CD4-positive, alpha-beta memory T cell (primary cell): ENCODE data around the gene TMEM163. TPM values are rescaled to one million over a fixed set of nuclear protein-coding genes. Genes with fewer than 3 reads are reported as not detected.
A peak's percentile ranks its signal among the peaks of the same experiment; 100 is the strongest.

Experiments
- CTCF ChIA-PET: fragments of 350-600 bp; sonication (Branson Sonifier 250); formaldehyde crosslinking; loops from one replicate; lab custom pipeline; 2021; ENCODE audit warnings: inconsistent platforms; ENCODE audit not compliant: partially characterized antibody; lab: Charles Lee
- POLR2A ChIA-PET: fragments of 350-600 bp; sonication (Branson Sonifier 250); formaldehyde crosslinking; loops from one replicate; lab custom pipeline; 2021; ENCODE audit not compliant: partially characterized antibody; lab: Charles Lee
- DNase-seq, 5 donors: peaks; one replicate each; pipeline versions ENCODE4 v3.0.0 to v3.0.0-alpha.2; 2020 to 2022; ENCODE audit warnings: mixed read lengths in 1 of 5
- H3K27ac ChIP-seq: one replicate; pipeline ENCODE4 v1.7.0; 2013; ENCODE audit warnings: low read depth, low read length
- H3K27me3 ChIP-seq: 2 replicates; pipeline ENCODE4 v1.7.0; 2013; ENCODE audit warnings: mild to moderate bottlenecking, low read length, moderate library complexity; ENCODE audit not compliant: insufficient read depth
- H3K36me3 ChIP-seq: 2 replicates; pipeline ENCODE4 v1.7.0; 2013; ENCODE audit warnings: mild to moderate bottlenecking, low read length, moderate library complexity; ENCODE audit not compliant: insufficient read depth
- H3K4me1 ChIP-seq: 2 replicates; pipeline ENCODE4 v1.7.0; 2013; ENCODE audit warnings: mild to moderate bottlenecking, low read length, moderate library complexity; ENCODE audit not compliant: insufficient read depth
- H3K4me3 ChIP-seq, 2 donors: one replicate each; pipeline ENCODE4 v1.7.0; 2013; ENCODE audit warnings: low read length in 2 of 2, mild to moderate bottlenecking in 1 of 2
- H3K9me3 ChIP-seq, 2 donors: one replicate each; pipeline ENCODE4 v1.7.0; 2013; ENCODE audit warnings: low read length in 2 of 2, control low read depth in 1 of 2; ENCODE audit not compliant: control insufficient read depth in 1 of 2
- H3K27ac Mint-ChIP-seq, 7 donors: one replicate each; pipeline ENCODE4 v1.8.0; 2020 to 2021; ENCODE audit warnings: mixed read lengths in 7 of 7, mild to moderate bottlenecking in 6 of 7, inconsistent platforms in 3 of 7, moderate library complexity in 3 of 7
- H3K27me3 Mint-ChIP-seq, 2 donors: one replicate each; pipeline ENCODE4 v1.8.0; 2020 to 2021; ENCODE audit warnings: mixed read lengths in 2 of 2
- H3K36me3 Mint-ChIP-seq, 2 donors: one replicate each; pipeline ENCODE4 v1.8.0; 2020 to 2021; ENCODE audit warnings: mixed read lengths in 2 of 2, inconsistent platforms in 1 of 2, mild to moderate bottlenecking in 1 of 2
- H3K4me1 Mint-ChIP-seq, 4 donors: one replicate each; pipeline ENCODE4 v1.8.0; 2020 to 2021; ENCODE audit warnings: mixed read lengths in 4 of 4, mild to moderate bottlenecking in 1 of 4
- H3K4me3 Mint-ChIP-seq, 8 donors: one replicate each; pipeline ENCODE4 v1.8.0; 2020 to 2021; ENCODE audit warnings: mixed read lengths in 8 of 8, mild to moderate bottlenecking in 7 of 8, moderate library complexity in 6 of 8, inconsistent platforms in 3 of 8
- H3K9me3 Mint-ChIP-seq, 8 donors: one replicate each; pipeline ENCODE4 v1.8.0; 2020 to 2021; ENCODE audit warnings: mixed read lengths in 8 of 8, mild to moderate bottlenecking in 5 of 8, inconsistent platforms in 3 of 8, moderate library complexity in 1 of 8
- intact Hi-C: fragments of 100-400 bp; cut with micrococcal nuclease; formaldehyde crosslinking; loops from one replicate; pipeline ENCODE4 v1.15.1; 2023
- polyA plus RNA-seq, 2 donors: library from polyadenylated mRNA; unstranded; fragments of 300-500 nt; fragmentation: Illumina TruSeq; gene quantifications; one replicate each; pipeline ENCODE4 v1.2.3, GENCODE V29; 2021
- total RNA-seq, 2 experiments: library from RNA; stranded (reverse); gene quantifications; one replicate each; pipeline ENCODE4 v1.2.3, GENCODE V29; 2021

Gene TMEM163
- total and polyA plus RNA-seq, 4 experiments from 2014 or later, result 0.47 TPM; not detected in 3

- no peak overlapping the region for H3K27ac Mint-ChIP-seq
- H3K9me3 Mint-ChIP-seq, result peaks cover 6 to 40% (median 31%) of the 10 kb centered on the region in 8 donors
- no peak overlapping the region for H3K4me3 Mint-ChIP-seq
- POLR2A ChIA-PET, result no interaction called here
- no peaks in the 10 kb centered on the region for H3K27me3 ChIP-seq
- no peaks in the 10 kb centered on the region for H3K4me1 ChIP-seq
- CTCF ChIA-PET, result no interaction called here
- DNase-seq, result no peak
- H3K4me1 Mint-ChIP-seq, result peaks cover 0 to 5% (median 2%) of the 10 kb centered on the region in 4 donors
- H3K36me3 ChIP-seq, result no peaks in the 10 kb centered on the region
- no peak overlapping the region for H3K4me3 ChIP-seq
- H3K27ac ChIP-seq, result no peak overlapping the region
- H3K36me3 Mint-ChIP-seq, result peaks cover 5 to 15% of the 10 kb centered on the region in 2 donors
- H3K27me3 Mint-ChIP-seq, result peaks cover 0 to 2% of the 10 kb centered on the region in 2 donors
- H3K9me3 ChIP-seq, result peaks cover 4 to 11% of the 10 kb centered on the region in 2 donors
- intact Hi-C loops, result no loop called here
Measured at GRCh38 chr2:134588556-134588955, 130.2 kb downstream of the TMEM163 start.

GRCh38 chr2:134586326-134586965 lies 132.4 kb downstream of the TMEM163 start:
- Histone ChIP-seq H3K9me3 (peaks cover 4 to 8% of the 10 kb centered on the region in 2 donors), H3K4me1 (no peaks in the 10 kb centered on the region), H3K27me3 (no peaks in the 10 kb centered on the region), H3K4me3 (no peak overlapping the region), H3K36me3 (no peaks in the 10 kb centered on the region), H3K27ac (no peak overlapping the region)
- no peak overlapping the region for H3K4me3 Mint-ChIP-seq
- H3K4me1 Mint-ChIP-seq, result peaks cover 0 to 22% (median 5%) of the 10 kb centered on the region in 4 donors
- peak overlapping the region in 1 of 7 donors; percentile 49 for H3K27ac Mint-ChIP-seq
- ChIA-PET CTCF (no interaction called here), POLR2A (no interaction called here)
- H3K9me3 Mint-ChIP-seq, result peaks cover 4 to 31% (median 26%) of the 10 kb centered on the region in 8 donors
- intact Hi-C loops, result no loop called here
- peaks cover 3 to 13% of the 10 kb centered on the region in 2 donors for H3K36me3 Mint-ChIP-seq
- DNase-seq, result no peak
- H3K27me3 Mint-ChIP-seq, result peaks cover 0 to 2% of the 10 kb centered on the region in 2 donors

- DNase-seq, result no peak
Measured at GRCh38 chr2:134583997-134584520, 134.7 kb downstream of the TMEM163 start.

GRCh38 chr2:134583462-134583861 lies 135.3 kb downstream of the TMEM163 start:
- DNase-seq, result no peak

More at GRCh38 chr2:134583997-134584520, 134.7 kb downstream of the TMEM163 start:
- H3K4me3 Mint-ChIP-seq, result no peak overlapping the region
- no peaks in the 10 kb centered on the region for H3K36me3 ChIP-seq
- intact Hi-C loops, result no loop called here
- POLR2A ChIA-PET, result no interaction called here
- no peak overlapping the region for H3K27ac ChIP-seq
- peaks cover 0 to 4% of the 10 kb centered on the region in 2 donors for H3K9me3 ChIP-seq
- H3K27me3 ChIP-seq, result no peaks in the 10 kb centered on the region
- no peaks in the 10 kb centered on the region for H3K4me1 ChIP-seq
- peaks cover 0 to 2% of the 10 kb centered on the region in 2 donors for H3K27me3 Mint-ChIP-seq
- H3K27ac Mint-ChIP-seq, result no peak overlapping the region
- H3K36me3 Mint-ChIP-seq, result peaks cover 0 to 4% of the 10 kb centered on the region in 2 donors
- CTCF ChIA-PET, result no interaction called here
- H3K4me1 Mint-ChIP-seq, result peaks cover 0 to 22% (median 5%) of the 10 kb centered on the region in 4 donors
- no peak overlapping the region for H3K4me3 ChIP-seq
- peaks cover 0 to 8% (median 6%) of the 10 kb centered on the region in 8 donors for H3K9me3 Mint-ChIP-seq

GRCh38 chr2:134582547-134582899 lies 136.3 kb downstream of the TMEM163 start:
- intact Hi-C loops, result no loop called here
- Histone ChIP-seq H3K27ac (no peak overlapping the region), H3K9me3 (no peaks in the 10 kb centered on the region), H3K4me3 (no peak overlapping the region), H3K4me1 (no peaks in the 10 kb centered on the region), H3K27me3 (no peaks in the 10 kb centered on the region), H3K36me3 (no peaks in the 10 kb centered on the region)
- CTCF ChIA-PET, result no interaction called here
- Mint-ChIP-seq H3K4me3 (no peak overlapping the region), H3K36me3 (no peaks in the 10 kb centered on the region), H3K27ac (peak overlapping the region in 2 of 7 donors; percentile 9 to 44), H3K27me3 (peaks cover 0 to 2% of the 10 kb centered on the region in 2 donors), H3K4me1 (peaks cover 0 to 22% (median 5%) of the 10 kb centered on the region in 4 donors), H3K9me3 (no peaks in the 10 kb centered on the region)
- no peak for DNase-seq
- POLR2A ChIA-PET, result no interaction called here

More at GRCh38 chr2:134583462-134583861, 135.3 kb downstream of the TMEM163 start:
- intact Hi-C loops, result no loop called here
- Histone ChIP-seq H3K27ac (no peak overlapping the region), H3K27me3 (no peaks in the 10 kb centered on the region), H3K4me3 (no peak overlapping the region), H3K36me3 (no peaks in the 10 kb centered on the region), H3K9me3 (no peaks in the 10 kb centered on the region), H3K4me1 (no peaks in the 10 kb centered on the region)
- Mint-ChIP-seq H3K27me3 (no peaks in the 10 kb centered on the region), H3K36me3 (peaks cover 0 to under 1% of the 10 kb centered on the region in 2 donors), H3K4me1 (peaks cover 0 to 22% (median 5%) of the 10 kb centered on the region in 4 donors), H3K4me3 (no peak overlapping the region), H3K27ac (no peak overlapping the region), H3K9me3 (peaks cover 0 to 2% (median under 1%) of the 10 kb centered on the region in 8 donors)
- CTCF ChIA-PET, result no interaction called here
- POLR2A ChIA-PET, result no interaction called here

- Mint-ChIP-seq H3K4me1 (peaks cover 0 to 22% (median 5%) of the 10 kb centered on the region in 4 donors), H3K36me3 (no peaks in the 10 kb centered on the region), H3K4me3 (no peak overlapping the region), H3K27me3 (peaks cover 0 to 2% of the 10 kb centered on the region in 2 donors), H3K27ac (peak overlapping the region in 2 of 7 donors; percentile 9 to 44), H3K9me3 (no peaks in the 10 kb centered on the region)
- no peak for DNase-seq
- POLR2A ChIA-PET, result no interaction called here
- Histone ChIP-seq H3K4me3 (no peak overlapping the region), H3K9me3 (no peaks in the 10 kb centered on the region), H3K27me3 (no peaks in the 10 kb centered on the region), H3K27ac (no peak overlapping the region), H3K4me1 (no peaks in the 10 kb centered on the region), H3K36me3 (no peaks in the 10 kb centered on the region)
- intact Hi-C loops, result no loop called here
- CTCF ChIA-PET, result no interaction called here
Measured at GRCh38 chr2:134581877-134582546, 136.8 kb downstream of the TMEM163 start.

GRCh38 chr2:134578316-134578715 lies 140.5 kb downstream of the TMEM163 start:
- H3K4me3 Mint-ChIP-seq, result no peak overlapping the region
- no peak overlapping the region for H3K27ac ChIP-seq
- no peaks in the 10 kb centered on the region for H3K27me3 ChIP-seq
- ChIA-PET POLR2A (no interaction called here), CTCF (interaction anchor here (1.2 kb wide), 1 partner anchor 37 kb away, joined by 3 read pairs; no protein-coding TSS in a partner anchor)
- no peak for DNase-seq
- H3K36me3 Mint-ChIP-seq, result no peaks in the 10 kb centered on the region
- H3K4me1 ChIP-seq, result no peaks in the 10 kb centered on the region
- peaks cover 0 to 15% (median 3%) of the 10 kb centered on the region in 4 donors for H3K4me1 Mint-ChIP-seq
- peaks cover 0 to 2% of the 10 kb centered on the region in 2 donors for H3K27me3 Mint-ChIP-seq
- no peak overlapping the region for H3K4me3 ChIP-seq
- no peaks in the 10 kb centered on the region for H3K9me3 ChIP-seq
- H3K36me3 ChIP-seq, result no peaks in the 10 kb centered on the region
- intact Hi-C loops, result loop anchor here (5.0 kb wide), 1 partner anchor 114 kb away; no protein-coding TSS in a partner anchor
- no peaks in the 10 kb centered on the region for H3K9me3 Mint-ChIP-seq
- H3K27ac Mint-ChIP-seq, result no peak overlapping the region
